ENCODE data around the gene ADIPOR2. TPM values are rescaled to one million over a fixed set of nuclear protein-coding genes. Genes with fewer than 3 reads are reported as not detected.
"Not testable (repeated sequence)": the region's sequence is repeated elsewhere in the genome, so short reads cannot be mapped to it uniquely, and the experiment has no call there.

The ADIPOR2 gene
- total RNA-seq, 1 donor from 2014 or later: 29.6 TPM

GRCh38 chr12:1705774-1706631 lies 15.1 kb downstream of the ADIPOR2 start:
- H3K27ac ChIP-seq: no peak overlapping the region
- no peak overlapping the region for H3K27ac Mint-ChIP-seq
- H3K27me3 Mint-ChIP-seq (ENCODE audit: insufficient read depth, low read depth): no peaks in the 10 kb centered on the region
- TF ChIP-seq CTCF (IDR thresholded peaks at IDR 0.05) (no peak), EZH2 (IDR thresholded peaks at IDR 0.05) (no peak), EZH2phosphoT487 (IDR thresholded peaks at IDR 0.05) (no peak)
- no peak for DNase-seq (ENCODE audit: low spot score)
- H3K9me3 ChIP-seq (ENCODE audit: low read depth): peaks cover 3% of the 10 kb centered on the region
- peaks cover 23% of the 10 kb centered on the region for H3K9me3 Mint-ChIP-seq
- H3K4me2 ChIP-seq: no peak overlapping the region
- no peaks in the 10 kb centered on the region for H3K27me3 ChIP-seq
- peaks cover 100% of the 10 kb centered on the region for H3K79me2 ChIP-seq (ENCODE audit: low read depth)
- no peak overlapping the region for H3K4me3 Mint-ChIP-seq
- H3K4me3 ChIP-seq: no peak overlapping the region
- no peak overlapping the region for H3K9ac ChIP-seq
- H2AFZ ChIP-seq (replicated peaks): no peak overlapping the region
- no peaks in the 10 kb centered on the region for H3F3A ChIP-seq (ENCODE audit: low read depth)
- H3K4me1 ChIP-seq: no peaks in the 10 kb centered on the region
- H3K4me1 Mint-ChIP-seq: no peaks in the 10 kb centered on the region
- H3K36me3 ChIP-seq: no peaks in the 10 kb centered on the region
- H4K20me1 ChIP-seq (ENCODE audit: low read depth): no peaks in the 10 kb centered on the region
- H3K36me3 Mint-ChIP-seq: peaks cover 26% of the 10 kb centered on the region

- Histone ChIP-seq H3K4me2 (no peak overlapping the region), H3K36me3 (no peaks in the 10 kb centered on the region), H3K79me2 (ENCODE audit: low read depth) (peaks cover 100% of the 10 kb centered on the region), H3K4me3 (no peak overlapping the region), H3F3A (ENCODE audit: low read depth) (no peaks in the 10 kb centered on the region), H3K9me3 (ENCODE audit: low read depth) (peaks cover 3% of the 10 kb centered on the region), H4K20me1 (ENCODE audit: low read depth) (no peaks in the 10 kb centered on the region), H3K27ac (no peak overlapping the region), H3K9ac (no peak overlapping the region), H3K27me3 (no peaks in the 10 kb centered on the region), H2AFZ (replicated peaks) (no peak overlapping the region), H3K4me1 (no peaks in the 10 kb centered on the region)
- Mint-ChIP-seq H3K36me3 (peaks cover 26% of the 10 kb centered on the region), H3K27me3 (ENCODE audit: insufficient read depth, low read depth) (no peaks in the 10 kb centered on the region), H3K4me3 (no peak overlapping the region), H3K9me3 (peaks cover 23% of the 10 kb centered on the region), H3K4me1 (no peaks in the 10 kb centered on the region), H3K27ac (no peak overlapping the region)
- TF ChIP-seq CTCF (IDR thresholded peaks at IDR 0.05) (no peak), EZH2 (IDR thresholded peaks at IDR 0.05) (no peak), EZH2phosphoT487 (IDR thresholded peaks at IDR 0.05) (no peak)
- no peak for DNase-seq (ENCODE audit: low spot score)
Observed at GRCh38 chr12:1706632-1706980, 15.7 kb downstream of the ADIPOR2 start.

GRCh38 chr12:1707051-1707450 lies 16.2 kb downstream of the ADIPOR2 start:
- Histone ChIP-seq H3K27ac (no peak overlapping the region), H3K4me3 (no peak overlapping the region), H3K9me3 (ENCODE audit: low read depth) (peaks cover 3% of the 10 kb centered on the region), H3K36me3 (no peaks in the 10 kb centered on the region), H3K4me1 (no peaks in the 10 kb centered on the region), H4K20me1 (ENCODE audit: low read depth) (no peaks in the 10 kb centered on the region), H3K9ac (no peak overlapping the region), H3K27me3 (no peaks in the 10 kb centered on the region), H2AFZ (replicated peaks) (no peak overlapping the region), H3K4me2 (no peak overlapping the region), H3K79me2 (ENCODE audit: low read depth) (peaks cover 100% of the 10 kb centered on the region), H3F3A (ENCODE audit: low read depth) (no peaks in the 10 kb centered on the region)
- Mint-ChIP-seq H3K9me3 (peaks cover 25% of the 10 kb centered on the region), H3K27ac (no peak overlapping the region), H3K36me3 (peaks cover 28% of the 10 kb centered on the region), H3K27me3 (ENCODE audit: insufficient read depth, low read depth) (no peaks in the 10 kb centered on the region), H3K4me3 (no peak overlapping the region), H3K4me1 (no peaks in the 10 kb centered on the region)
- TF ChIP-seq CTCF (IDR thresholded peaks at IDR 0.05) (no peak), EZH2 (IDR thresholded peaks at IDR 0.05) (no peak), EZH2phosphoT487 (IDR thresholded peaks at IDR 0.05) (no peak)
- DNase-seq (ENCODE audit: low spot score): no peak

- not testable (repeated sequence) for H3K9ac ChIP-seq; H3K27ac Mint-ChIP-seq; H3K27ac ChIP-seq; H3K4me3 ChIP-seq; H3K36me3 ChIP-seq; H4K20me1 ChIP-seq (ENCODE audit: low read depth); H3K4me2 ChIP-seq; H3K4me3 Mint-ChIP-seq; H3K4me1 ChIP-seq; H2AFZ ChIP-seq (replicated peaks); H3K27me3 ChIP-seq; H3F3A ChIP-seq (ENCODE audit: low read depth); H3K27me3 Mint-ChIP-seq (ENCODE audit: insufficient read depth, low read depth); DNase-seq (ENCODE audit: low spot score); H3K4me1 Mint-ChIP-seq; H3K9me3 ChIP-seq (ENCODE audit: low read depth)
- H3K36me3 Mint-ChIP-seq: peaks cover 51% of the 10 kb centered on the region
- H3K9me3 Mint-ChIP-seq: peaks cover 45% of the 10 kb centered on the region
- peaks cover 100% of the 10 kb centered on the region for H3K79me2 ChIP-seq (ENCODE audit: low read depth)
Observed at GRCh38 chr12:1709968-1710367, 19.1 kb downstream of the ADIPOR2 start.

Data from neural progenitor cell (in vitro differentiated cells).